Stomach (tissue), 9 donors: ENCODE data around the gene IDH2. TPM values are rescaled to one million over a fixed set of nuclear protein-coding genes. Genes with fewer than 3 reads are reported as not detected.

Experiments used
- DNase-seq, 2 donors: peaks; one replicate each; pipeline versions ENCODE4 v3.0.0 to v3.0.0-alpha.2; 2013 to 2019
- H3K27ac ChIP-seq, 5 donors: fragments of 200-600 bp in 4 of 5; sonication (generic) in 4 of 5; one replicate each; pipeline ENCODE4 v1.5.1; 2013 to 2019; ENCODE audit warnings: mild to moderate bottlenecking in 1 of 5, moderate library complexity in 1 of 5
- H3K27me3 ChIP-seq, 3 donors: fragments of 200-600 bp; sonication (generic); one replicate each; pipeline ENCODE4 v1.5.1; 2017 to 2019; ENCODE audit warnings: mixed run types in 1 of 3
- H3K36me3 ChIP-seq, 4 donors: fragments of 200-600 bp; sonication (generic); 1 replicate in 3 of 4; 2 replicates in 1 of 4; pipeline ENCODE4 v1.5.1; 2016 to 2019
- H3K4me1 ChIP-seq, 4 donors: fragments of 200-600 bp; sonication (generic); one replicate each; pipeline ENCODE4 v1.5.1; 2016 to 2019
- H3K4me3 ChIP-seq, 4 donors: fragments of 200-600 bp; sonication (generic) in 3 of 4; one replicate each; pipeline ENCODE4 v1.5.1; 2016 to 2019; ENCODE audit warnings: mild to moderate bottlenecking in 1 of 4
- H3K9me3 ChIP-seq, 4 donors: fragments of 200-600 bp; sonication (generic); one replicate each; pipeline ENCODE4 v1.5.1; 2016 to 2019
- CTCF ChIP-seq, 7 experiments: fragments of 450-650 bp in 4 of 7; fragments of 200-600 bp in 3 of 7; sonication (generic) in 3 of 7; IDR thresholded peaks; one replicate each; pipeline ENCODE4 v1.5.1; 2016 to 2019; ENCODE audit warnings: antibody characterized with exemption in 7 of 7, control low read depth in 2 of 7, mild to moderate bottlenecking in 1 of 7
- EP300 ChIP-seq: sonication (generic); formaldehyde crosslinking; IDR thresholded peaks from one replicate; pipeline ENCODE4 v1.6.1; 2017; ENCODE audit warnings: antibody characterized with exemption
- POLR2A ChIP-seq, 4 donors: fragments of 450-650 bp; IDR thresholded peaks; one replicate each; pipeline ENCODE4 v1.6.1; 2016; ENCODE audit warnings: antibody characterized with exemption in 4 of 4, control low read depth in 2 of 4, mild to moderate bottlenecking in 1 of 4, moderate library complexity in 1 of 4
- POLR2AphosphoS5 ChIP-seq, 3 donors: sonication (generic); formaldehyde crosslinking; IDR thresholded peaks; one replicate each; pipeline ENCODE4 v1.6.1; 2016; ENCODE audit warnings: antibody characterized with exemption in 3 of 3
- WGBS, 5 donors: extraction: QIAGEN DNeasy Blood & Tissue Kit in 3 of 5; methylation state at CpG; one replicate each; pipeline versions ENCODE4 v1.1.5 to v1.1.7; 2013 to 2018; 5-methylcytosine and 5-hydroxymethylcytosine counted together
- intact Hi-C: fragments of 100-400 bp; cut with DNase I; formaldehyde crosslinking; loops from one replicate; pipeline ENCODE4 v1.15.1; 2023; ENCODE audit warnings: low total_unique reads
- polyA plus RNA-seq, 3 donors: library from polyadenylated mRNA; stranded (reverse); fragments of 200-250 nt; gene quantifications; one replicate each; pipeline ENCODE4 v1.2.3, GENCODE V29; 2013
- total RNA-seq, 5 donors: library from RNA; depleted of rRNA; stranded (reverse); fragments of >200 nt; gene quantifications; one replicate each; pipeline versions ENCODE4 v1.1.0 to v1.2.3, GENCODE V29; 2014 to 2016
- donor health status: healthy with polysubstance abuse.
- donor health status: Bipolar disorder and iron deficiency.
- donor health status: healthy.

IDH2 gene
- total and polyA plus RNA-seq, 8 donors = 12.3 to 186 (median 117) TPM

- Histone ChIP-seq H3K27ac (peak overlapping the region; percentile 12 to 94 (median 85)), H3K9me3 (no peaks in the 10 kb centered on the region), H3K36me3 (no peaks in the 10 kb centered on the region), H3K4me1 (peaks cover 57 to 92% (median 73%) of the 10 kb centered on the region in 4 donors), H3K27me3 (no peaks in the 10 kb centered on the region), H3K4me3 (no peak overlapping the region)
- intact Hi-C loops = no loop called here
- 63 to 72% (median 70%) methylated on average over 11 of the region's 11 CpGs for WGBS, 5 donors
- no peak for DNase-seq
- TF ChIP-seq EP300 = no peak
- TF ChIP-seq CTCF (IDR thresholded peaks at IDR 0.05) = no peak
- no peak for TF ChIP-seq POLR2AphosphoS5 (IDR thresholded peaks at IDR 0.05)
- no peak for TF ChIP-seq POLR2A (IDR thresholded peaks at IDR 0.05)
These were observed 65.3 kb downstream of the IDH2 start for GRCh38 chr15:90036806-90037510.

- intact Hi-C loops = no loop called here
- DNase-seq = no peak
- Histone ChIP-seq H3K36me3 (no peaks in the 10 kb centered on the region), H3K4me3 (no peak overlapping the region), H3K4me1 (peaks cover 63 to 96% (median 77%) of the 10 kb centered on the region in 4 donors), H3K9me3 (no peaks in the 10 kb centered on the region), H3K27me3 (no peaks in the 10 kb centered on the region), H3K27ac (peak overlapping the region; percentile 12 to 94 (median 85))
- TF ChIP-seq EP300 (no peak), POLR2A (IDR thresholded peaks at IDR 0.05) (no peak), POLR2AphosphoS5 (IDR thresholded peaks at IDR 0.05) (no peak)
- 77 to 91% (median 83%) methylated on average over 8 to 9 of the region's 9 CpGs for WGBS, 5 donors
These were observed 65.9 kb downstream of the IDH2 start for GRCh38 chr15:90036343-90036742.

GRCh38 chr15:90035840-90036230 lies 66.4 kb downstream of the IDH2 start:
- 67 to 75% (median 72%) methylated on average over 9 to 10 of the region's 10 CpGs for WGBS, 5 donors
- DNase-seq = no peak
- Histone ChIP-seq H3K9me3 (no peaks in the 10 kb centered on the region), H3K4me3 (no peak overlapping the region), H3K27me3 (no peaks in the 10 kb centered on the region), H3K27ac (peak overlapping the region; percentile 78 to 94 (median 88)), H3K36me3 (no peaks in the 10 kb centered on the region), H3K4me1 (peaks cover 68 to 100% (median 82%) of the 10 kb centered on the region in 4 donors)
- intact Hi-C loops = no loop called here
- TF ChIP-seq POLR2AphosphoS5 (IDR thresholded peaks at IDR 0.05) (no peak), CTCF (IDR thresholded peaks at IDR 0.05) (no peak), POLR2A (IDR thresholded peaks at IDR 0.05) (no peak), EP300 (no peak)

GRCh38 chr15:90035095-90035839 lies 67.0 kb downstream of the IDH2 start:
- intact Hi-C loops = no loop called here
- Histone ChIP-seq H3K36me3 (no peaks in the 10 kb centered on the region), H3K4me1 (peaks cover 66 to 100% (median 80%) of the 10 kb centered on the region in 4 donors), H3K4me3 (no peak overlapping the region), H3K27me3 (no peaks in the 10 kb centered on the region), H3K27ac (peak overlapping the region; percentile 78 to 94 (median 88)), H3K9me3 (no peaks in the 10 kb centered on the region)
- DNase-seq = peak; percentile 83
- TF ChIP-seq CTCF (IDR thresholded peaks at IDR 0.05) (no peak), EP300 (no peak), POLR2AphosphoS5 (IDR thresholded peaks at IDR 0.05) (peak in 2 of 3 donors; percentile 2 to 53), POLR2A (IDR thresholded peaks at IDR 0.05) (no peak)
- 46 to 59% (median 54%) methylated on average over 11 to 19 of the region's 19 CpGs for WGBS, 5 donors
